CD4-positive, alpha-beta T cell treated with Interleukin-4 for 4 hours (primary cell): ENCODE data around the gene ZIC1.

Source experiments
- DNase-seq: peaks from one replicate; pipeline ENCODE4 v3.0.0-alpha.2; 2020

Gene ZIC1

DNA sequence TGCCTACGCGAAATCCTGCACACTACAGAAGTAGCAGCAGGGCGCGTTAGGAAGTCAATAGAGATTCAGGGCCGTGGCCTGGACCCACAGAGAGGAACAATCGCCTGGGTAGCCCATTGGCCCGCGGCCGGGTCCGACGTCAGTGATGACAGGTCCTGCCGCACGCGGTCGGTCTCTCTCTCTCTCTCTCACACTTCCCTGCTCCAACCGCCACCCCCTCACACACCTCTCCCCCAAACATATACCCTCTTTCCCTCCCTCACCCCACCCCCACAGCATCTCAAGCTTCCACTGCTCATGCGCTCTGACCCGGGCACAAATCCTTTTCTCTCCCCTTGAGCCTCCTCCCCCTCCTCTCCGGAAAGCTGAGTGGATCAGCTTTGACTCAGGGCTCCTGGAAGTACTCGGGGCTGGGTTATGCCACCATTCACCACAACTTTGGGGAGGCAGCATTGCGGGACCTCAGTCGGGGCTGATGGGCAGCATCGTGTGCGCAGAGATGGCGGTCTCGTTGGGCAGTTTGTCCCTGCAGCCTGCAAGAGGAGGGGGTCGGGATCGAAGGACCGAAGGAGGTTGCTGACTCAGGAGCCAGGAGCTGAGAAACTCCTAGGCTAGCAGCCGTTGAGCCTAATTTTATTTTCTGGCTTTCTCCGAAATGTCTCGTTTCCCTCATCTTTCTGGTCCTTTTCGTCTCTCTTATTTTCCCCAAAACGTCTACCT, 11.8 kb upstream of the ZIC1 start:
- DNase-seq, result no peak

DNA sequence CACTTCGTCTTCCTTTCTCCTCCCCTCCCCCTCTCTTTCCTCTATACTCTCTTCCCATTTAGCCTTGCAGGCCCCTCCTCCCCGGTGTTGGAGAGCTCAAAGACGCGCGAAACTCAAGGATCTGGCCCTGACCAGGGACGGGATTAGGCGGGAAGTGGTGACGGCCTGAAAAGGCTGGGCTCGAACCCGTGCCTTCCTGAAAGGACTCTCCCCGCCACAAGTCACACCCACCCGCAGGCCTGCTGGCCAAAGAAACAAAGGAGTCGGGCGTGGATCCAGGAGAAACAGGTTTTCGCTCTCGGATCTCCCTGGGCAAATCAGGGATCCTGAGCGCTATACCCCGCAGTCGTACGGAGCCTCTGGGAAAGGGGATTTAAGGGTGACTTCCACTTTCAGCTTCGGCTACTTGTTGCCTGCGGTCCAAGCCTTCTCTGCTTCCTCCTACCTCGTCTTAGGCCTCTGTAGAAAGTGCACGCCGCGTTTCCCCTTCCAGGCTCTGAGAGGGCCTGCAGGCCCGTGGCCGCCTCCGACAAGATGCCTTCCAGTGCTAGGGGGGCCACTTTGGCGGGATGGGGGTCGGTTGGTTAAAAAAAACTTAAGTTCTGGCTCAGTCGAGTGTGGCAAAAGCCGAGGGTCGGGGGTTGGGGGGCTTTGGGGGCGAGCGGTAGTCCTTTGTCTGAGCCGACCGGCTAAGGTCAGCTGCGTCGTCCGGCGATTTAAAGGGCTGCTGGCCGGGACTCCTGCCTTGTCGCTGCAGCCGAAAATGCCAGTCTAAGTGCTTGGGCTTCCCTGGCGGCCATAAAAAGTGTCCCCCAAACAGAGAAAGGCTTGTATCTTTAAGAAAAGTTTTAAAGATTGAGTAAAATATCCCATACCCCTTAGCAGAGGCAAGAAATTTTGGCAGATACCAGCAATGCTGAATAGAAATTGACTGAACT, 11.0 kb upstream of the ZIC1 start:
- DNase-seq, result no peak

DNA sequence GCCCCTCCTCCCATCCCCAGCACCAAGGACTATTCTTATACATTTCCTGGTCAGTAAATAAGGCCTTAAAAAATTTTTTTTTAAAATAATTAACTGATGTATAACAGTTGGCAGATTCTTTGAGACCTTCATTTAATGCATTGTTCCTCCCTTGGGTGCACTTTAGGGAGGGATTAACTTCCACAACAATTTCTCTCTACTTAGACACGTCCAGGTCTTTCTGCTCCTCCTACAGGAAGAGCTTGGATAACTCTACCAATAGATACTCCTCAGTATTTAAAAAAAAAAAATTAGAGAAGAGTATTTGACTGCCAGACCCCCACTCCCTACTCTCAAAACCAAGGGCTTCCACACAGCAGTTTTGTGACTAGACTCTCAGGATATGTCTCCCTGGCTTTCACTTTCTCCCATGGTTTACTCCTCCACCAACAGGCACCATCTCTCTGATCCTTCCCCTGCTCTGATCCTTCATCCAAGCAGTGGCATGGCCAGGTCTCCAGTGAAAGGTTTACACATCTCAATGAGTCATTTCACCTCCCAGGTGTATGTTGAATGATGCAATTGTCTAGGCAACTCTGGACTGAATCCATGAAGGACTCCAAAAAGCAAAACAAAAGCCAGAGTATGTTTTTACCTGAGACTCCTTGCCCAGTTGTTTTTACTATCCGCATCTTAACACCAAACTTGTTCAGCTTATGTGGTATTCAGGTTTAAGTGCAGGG, 10.2 kb upstream of the ZIC1 start:
- no peak for DNase-seq

DNA sequence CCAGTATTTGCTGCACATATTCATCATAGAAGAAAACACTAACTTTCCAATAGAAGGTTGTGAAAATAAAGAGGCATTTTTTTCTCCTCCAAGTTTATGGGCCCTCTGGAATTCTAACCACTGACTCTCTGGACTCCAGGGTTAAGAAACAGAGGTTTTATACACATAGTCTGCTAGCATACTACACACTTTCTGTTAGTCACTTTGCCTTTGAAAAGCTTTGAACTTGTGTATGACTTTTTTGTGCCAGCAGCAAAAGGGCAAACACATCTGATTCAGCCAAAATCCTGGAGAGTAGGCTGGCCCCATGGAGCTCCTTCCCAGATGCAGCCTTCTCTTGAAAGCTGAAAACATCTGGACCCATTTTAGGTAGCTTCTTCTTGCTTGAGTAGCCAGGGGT, 9.1 kb upstream of the ZIC1 start:
- no peak for DNase-seq

DNA sequence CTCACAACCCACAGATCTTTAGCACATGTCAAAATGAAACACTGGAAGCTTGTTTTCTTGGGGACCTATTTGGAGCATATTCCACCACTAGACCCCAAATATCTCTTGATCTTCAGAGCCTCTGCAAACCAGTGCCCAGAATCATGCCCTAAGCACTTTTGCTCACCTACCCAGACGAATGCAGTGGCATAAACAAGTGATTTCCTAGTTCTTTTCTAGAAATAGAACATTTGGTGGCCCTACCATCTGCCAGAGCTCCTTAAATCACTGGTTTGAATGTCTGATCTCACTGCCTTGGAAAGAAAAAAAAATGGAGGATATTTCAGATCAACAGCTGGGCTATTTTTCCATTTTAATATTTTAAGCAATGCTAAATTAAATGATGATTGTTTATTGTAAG, 8.2 kb upstream of the ZIC1 start:
- DNase-seq, result no peak

DNA sequence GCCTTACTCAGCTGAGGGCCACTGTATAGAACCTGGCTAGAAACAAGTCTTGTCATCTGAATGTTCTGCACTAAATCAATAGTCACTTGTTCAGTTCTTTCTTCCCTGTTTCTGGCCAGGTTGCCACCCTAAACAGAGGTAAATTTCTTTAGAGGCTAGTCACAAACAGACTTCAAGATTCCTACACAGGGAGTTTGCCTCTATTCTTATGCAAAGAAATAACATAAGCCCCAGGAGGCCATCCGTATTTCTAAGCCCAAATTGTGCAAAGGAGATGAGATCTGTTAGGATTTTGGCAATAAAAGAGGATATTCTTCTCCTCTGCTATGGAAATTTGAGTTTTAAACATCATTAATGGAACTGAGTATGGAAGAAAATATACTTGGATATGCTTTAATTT, 7.7 kb upstream of the ZIC1 start:
- no peak for DNase-seq

DNA sequence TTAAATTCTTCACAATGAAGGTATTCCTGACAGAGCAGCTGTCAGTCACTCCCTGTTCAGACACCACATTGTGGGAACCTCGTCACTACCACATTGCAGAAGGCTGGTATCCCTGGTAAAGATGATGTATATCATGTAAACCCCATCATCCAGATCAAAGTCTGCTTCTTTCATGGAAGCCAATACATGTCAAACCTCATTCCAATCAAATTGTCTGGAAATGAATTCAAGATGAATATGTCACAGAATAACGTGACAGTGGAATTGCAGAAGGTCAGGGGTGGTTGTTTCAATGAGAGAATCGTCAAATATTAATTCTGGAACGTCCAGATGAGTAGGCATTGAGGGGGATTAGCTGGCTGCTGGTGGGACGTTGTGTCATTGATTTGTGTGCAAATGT, 7.0 kb upstream of the ZIC1 start:
- DNase-seq, result no peak

DNA sequence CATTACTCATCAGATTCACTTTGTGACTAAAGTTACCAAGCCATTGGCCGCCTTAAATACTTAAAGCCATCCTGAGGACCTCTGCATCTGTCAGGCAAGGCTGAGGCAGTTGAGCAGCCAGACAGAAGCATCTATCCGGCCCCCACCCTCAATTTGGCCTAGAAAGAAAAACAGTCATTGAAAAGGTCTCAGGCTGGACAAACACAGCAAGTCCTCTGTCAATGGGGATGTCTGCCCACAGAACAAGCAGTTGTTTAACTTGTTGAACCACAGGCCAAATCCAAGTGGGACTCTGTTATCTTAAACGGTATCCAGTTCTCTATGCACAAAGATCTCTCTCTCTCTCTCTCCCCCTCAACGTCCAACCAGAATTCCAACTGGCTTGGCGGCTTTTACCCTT, 5.7 kb upstream of the ZIC1 start:
- DNase-seq, result no peak

DNA sequence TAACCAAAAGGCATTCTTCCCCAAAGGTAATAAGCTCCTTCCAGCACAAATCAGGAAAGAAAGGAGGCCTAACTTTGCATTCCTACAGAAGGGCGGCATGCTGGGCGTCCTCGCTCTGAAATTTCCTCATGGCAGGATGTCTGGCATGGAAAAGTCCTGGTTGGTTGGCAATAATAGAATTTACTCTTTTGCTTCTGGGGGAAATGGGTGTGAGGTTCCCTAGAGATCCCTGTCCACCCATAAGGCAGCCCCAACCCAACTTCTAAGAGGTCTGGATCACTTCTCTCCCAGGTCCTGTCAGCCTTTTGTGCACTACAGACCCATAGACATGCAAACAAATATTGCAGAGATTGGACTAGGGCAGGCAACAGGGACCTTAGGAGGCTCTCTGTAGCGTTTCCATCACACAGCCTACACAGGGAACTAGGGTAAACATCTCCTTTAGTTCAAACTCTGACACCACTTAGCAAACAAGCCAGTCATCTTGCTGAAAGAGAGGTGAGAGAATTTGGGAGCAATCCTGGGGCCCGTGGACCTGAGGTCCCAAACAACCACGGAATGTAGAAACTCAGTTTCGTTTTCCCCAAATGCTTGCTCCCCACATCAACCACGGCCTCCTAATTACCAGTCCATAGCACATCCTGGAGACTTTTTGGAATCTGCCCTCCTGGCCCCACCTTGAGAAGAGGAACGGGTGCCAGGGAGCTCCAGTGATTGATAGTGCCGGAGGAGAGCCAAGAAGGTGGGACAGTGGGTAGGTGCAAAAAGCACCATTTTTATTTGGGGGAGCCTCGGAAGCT, 5.0 kb upstream of the ZIC1 start:
- no peak for DNase-seq

DNA sequence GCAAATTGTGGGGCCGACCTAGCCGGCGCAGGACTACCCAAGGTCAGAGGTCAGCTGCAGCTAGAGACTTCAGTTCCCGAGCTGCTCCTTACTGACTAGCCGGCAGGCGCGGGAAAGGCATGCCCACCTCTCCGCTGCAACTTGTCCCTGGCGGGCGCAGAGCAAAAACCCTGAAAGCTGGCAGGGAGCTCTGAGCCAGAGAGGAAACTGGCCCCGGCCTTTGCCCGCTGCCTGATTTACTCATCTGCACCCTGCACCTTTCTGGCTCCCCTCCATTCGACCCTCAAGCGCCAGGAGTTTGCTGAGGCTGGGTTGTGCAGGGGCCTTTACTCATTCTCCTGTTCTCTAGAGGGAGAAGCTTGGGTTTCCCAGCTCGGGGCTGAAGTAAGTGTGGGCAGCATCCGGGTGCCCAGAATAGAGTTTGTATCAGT, 4.3 kb upstream of the ZIC1 start:
- DNase-seq, result no peak

DNA sequence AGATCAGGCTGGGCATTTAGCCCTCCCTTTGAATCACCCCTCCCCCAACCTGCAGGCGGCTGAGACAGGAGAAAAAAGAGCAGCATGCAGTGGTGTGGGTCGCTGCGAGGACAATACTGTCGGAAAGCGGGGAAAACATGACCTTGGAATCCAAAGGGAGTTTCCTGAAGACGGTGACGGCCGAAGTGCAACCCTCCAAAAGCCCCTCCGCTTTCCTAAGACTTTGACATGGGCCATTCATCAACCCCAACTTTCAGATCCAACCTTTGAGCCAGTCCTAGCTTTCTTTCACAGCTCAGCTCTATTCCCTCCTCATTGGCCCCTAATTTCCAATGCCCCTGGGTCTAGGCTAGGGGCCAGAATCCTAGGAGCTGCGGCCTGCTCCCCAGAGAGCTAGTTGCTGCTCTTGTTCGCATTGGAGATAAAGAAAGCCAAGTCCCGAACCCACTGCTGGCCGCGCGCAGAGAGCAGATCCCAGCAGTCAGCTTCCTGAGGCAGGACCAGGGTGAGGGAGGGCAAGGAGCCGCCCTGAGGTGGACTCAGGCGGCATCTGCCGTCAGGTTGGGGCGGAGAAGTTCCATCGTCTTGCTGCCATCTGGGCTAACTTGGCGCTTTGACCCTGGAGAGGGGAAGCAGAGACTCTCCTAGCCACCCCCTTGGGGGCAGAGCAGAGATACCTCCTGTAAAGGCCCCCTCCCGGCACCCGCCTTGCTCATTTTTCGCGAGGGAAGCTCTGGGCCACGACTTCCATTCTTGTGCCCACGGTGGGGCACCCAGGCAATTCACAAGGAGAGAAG, 3.7 kb upstream of the ZIC1 start:
- DNase-seq, result no peak

DNA sequence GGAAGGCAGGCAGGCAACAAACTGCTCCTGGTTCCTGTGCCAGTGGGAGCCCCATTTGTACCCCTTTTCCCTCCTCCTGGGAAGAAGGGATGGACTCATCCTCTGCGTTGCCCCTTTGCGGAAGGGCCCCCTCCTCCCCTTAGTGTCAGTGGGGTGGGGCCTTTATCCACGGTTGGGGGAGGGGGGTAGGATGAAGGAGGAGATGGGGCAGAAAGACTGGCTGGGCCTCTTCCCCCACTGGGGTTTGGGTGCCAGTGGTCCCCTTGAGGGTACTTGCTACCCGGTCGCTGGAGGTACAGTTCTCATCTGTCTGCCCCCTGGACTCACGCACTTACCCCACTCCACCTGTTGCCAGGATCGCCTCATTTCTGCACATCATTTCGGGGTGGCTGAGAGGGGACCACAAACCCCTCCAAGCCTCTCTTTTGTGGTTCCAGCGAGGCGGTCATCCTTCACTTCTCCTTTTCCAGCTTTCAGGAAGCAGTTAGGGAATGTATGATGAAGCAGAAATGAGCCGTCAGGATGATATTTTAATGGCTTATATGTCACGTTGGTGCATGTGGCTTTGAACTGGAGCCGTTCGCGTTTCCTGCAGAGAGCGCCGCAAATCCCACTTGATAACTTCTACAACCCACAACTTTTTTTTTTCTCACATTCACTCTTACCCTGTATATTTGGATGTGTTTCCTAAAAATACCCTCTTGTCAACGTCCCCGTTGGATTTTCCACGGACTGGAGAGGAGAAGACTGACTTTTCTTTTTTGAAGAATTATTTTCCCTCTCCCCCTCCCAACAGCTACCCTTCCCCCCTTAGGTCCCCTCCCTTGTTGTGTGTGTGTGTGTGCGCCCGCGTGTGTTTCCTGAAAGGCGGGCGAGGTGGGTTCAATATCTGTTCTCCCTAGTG, 2.9 kb upstream of the ZIC1 start, which contains the start of gene ZIC4:
ZIC4 (minus strand) TSS at position 516 of the 904 bp plus-strand sequence. CDS start 3,746 bp downstream, outside the sequence.
- no peak for DNase-seq

DNA sequence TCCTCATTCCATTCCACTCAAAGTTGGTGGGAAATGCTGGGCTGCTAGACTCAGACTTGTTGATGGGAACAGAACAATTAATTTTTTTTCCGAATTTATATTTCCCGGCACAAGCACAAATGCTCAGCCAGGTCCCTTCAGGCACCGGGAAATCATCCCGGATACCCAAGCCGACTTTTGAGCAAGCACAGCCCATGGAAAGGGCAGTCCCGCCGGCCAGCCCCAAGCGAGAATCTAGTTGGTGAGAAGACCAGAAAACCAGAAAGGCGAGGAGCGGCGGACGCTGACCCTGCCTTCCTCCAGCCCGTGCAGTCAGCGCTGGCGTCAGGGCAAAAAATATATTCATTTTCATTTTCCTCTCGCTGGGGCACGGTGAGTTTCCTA, 2.1 kb upstream of the ZIC1 start:
- DNase-seq, result no peak

DNA sequence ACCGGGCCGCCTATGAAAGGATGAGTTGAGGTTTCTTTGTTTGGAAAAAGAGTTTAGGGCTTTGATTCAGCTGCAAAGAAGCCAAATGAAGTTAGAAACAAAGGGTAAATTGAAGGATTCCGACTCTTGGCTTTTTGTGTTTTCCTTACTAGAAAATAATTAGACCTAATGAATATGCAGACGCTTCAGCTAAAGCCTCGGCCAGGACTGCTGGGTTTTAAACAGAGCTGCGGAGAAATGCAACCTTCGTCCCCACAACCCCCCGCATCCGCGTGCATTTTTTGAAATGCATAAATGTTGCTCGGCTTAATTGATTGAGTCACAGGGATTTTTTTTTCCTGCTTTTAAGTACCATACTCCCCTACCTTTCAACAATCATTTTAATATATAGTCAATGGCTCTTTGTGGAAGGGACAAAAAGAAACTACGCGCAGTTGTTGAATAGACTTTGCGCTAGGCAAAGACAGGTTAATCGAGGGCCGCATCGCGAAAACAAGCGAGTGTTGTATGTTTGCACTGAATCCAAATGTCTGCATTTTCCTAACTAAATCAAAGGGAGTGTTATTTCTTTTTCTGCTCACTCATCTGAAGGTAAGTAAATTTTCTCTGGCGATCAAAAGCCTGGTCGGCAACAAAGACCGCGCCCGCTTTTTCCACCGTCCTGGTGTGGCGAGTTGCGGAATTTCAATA, 1.5 kb upstream of the ZIC1 start:
- DNase-seq, result no peak

DNA sequence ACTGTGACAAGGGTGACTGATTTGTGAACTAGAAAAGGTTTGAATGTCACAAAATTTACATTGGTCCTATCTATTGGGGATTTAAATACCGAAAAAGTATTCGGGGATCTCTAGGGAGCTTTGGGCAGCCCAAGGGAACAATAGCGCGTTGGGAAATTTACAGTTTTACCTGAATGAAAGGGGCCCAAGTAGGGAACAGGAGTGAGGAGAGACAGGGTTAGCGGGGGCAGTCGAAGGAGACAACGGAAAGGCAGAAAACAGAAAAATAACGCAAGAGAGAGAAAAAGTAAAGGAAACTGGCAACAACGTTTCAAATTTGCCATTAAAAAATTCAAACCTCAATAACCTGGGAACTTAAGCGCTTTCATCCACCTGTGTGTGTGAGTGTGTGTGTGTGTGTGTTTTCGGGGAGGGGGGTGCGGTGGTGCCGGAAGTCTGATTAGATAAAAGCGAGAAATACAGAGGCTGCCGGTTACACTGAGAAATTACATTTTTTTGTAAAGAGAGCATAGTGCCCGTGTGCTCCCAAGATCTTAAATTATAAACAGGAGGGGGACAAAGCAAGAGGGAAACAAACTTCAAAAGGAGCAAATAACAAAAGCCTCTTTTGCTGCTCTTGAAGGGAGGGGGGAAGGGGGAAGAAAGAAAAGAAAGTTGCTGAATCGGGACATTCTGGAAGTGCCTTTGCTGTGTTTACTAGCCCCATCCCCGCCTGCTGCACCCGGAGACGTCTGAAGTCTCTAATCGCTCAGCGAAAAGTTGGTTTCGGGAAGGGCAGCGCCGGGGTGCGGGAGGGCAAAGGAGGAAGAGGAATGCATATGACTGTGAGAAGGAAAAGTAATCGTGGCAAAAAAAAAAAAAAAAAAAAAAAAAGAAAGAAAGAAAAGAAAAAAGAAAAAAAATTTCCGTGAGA, 721 bp upstream of the ZIC1 start:
- DNase-seq, result no peak

DNA sequence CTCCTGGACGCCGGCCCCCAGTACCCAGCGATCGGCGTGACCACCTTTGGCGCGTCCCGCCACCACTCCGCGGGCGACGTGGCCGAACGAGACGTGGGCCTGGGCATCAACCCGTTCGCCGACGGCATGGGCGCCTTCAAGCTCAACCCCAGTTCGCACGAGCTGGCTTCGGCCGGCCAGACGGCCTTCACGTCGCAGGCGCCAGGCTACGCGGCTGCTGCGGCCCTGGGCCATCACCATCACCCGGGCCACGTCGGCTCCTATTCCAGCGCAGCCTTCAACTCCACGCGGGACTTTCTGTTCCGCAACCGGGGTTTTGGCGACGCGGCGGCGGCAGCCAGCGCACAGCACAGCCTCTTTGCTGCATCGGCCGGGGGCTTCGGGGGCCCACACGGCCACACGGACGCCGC, 956 bp downstream of the ZIC1 start:
- DNase-seq, result no peak

DNA sequence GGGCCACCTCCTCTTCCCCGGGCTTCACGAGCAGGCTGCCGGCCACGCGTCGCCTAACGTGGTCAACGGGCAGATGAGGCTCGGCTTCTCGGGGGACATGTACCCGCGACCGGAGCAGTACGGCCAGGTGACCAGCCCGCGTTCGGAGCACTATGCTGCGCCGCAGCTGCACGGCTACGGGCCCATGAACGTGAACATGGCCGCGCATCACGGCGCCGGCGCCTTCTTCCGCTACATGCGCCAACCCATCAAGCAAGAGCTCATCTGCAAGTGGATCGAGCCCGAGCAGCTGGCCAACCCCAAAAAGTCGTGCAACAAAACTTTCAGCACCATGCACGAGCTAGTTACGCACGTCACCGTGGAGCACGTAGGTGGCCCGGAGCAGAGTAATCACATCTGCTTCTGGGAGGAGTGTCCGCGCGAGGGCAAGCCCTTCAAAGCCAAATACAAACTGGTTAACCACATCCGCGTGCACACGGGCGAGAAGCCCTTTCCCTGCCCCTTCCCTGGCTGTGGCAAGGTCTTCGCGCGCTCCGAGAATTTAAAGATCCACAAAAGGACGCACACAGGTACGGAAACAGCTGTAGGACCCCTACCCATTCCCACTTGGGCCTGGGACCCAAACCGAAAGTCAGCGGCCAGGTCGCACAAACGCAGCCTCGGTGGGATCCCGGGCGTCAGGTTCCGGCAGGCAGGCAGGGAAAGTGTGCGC, 1.5 kb downstream of the ZIC1 start:
- no peak for DNase-seq

DNA sequence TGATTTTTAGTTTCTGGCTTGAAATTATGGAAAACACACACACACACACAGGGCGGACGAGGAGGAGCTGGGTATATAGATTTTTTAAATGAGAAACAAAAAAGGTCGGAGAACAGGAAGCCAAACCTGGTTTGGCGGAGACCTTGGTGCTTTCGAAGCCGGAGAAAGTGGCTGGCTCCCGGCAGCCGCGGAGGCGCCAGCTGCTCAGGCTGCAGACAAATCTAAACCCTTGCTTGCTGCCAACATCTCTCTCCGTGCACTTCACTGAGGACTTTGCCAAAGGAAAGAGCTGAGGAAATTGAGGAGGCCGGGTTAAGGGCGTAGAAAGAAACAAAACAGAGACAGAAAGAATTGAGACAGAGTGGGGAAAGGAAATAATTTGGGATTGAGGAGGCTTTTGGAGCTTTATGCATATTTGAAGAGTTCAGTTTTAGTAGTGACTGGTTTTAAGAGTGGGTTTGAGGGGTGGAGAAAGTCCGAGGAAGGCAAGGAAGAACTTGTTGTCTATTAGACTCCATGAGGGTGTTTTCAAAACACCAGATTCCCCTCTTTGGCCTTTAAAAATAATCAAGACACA, 2.2 kb downstream of the ZIC1 start:
- DNase-seq, result no peak
